Peyer's patch (tissue), 4 donors: ENCODE measurements around the gene ADORA2B. TPM values are rescaled to one million over a fixed set of nuclear protein-coding genes. Genes with fewer than 3 reads are reported as not detected.
A peak's percentile ranks its signal among the peaks of the same experiment; 100 is the strongest.

ENCODE experiments used
- DNase-seq, 3 donors: peaks; one replicate each; pipeline ENCODE4 v3.0.0-alpha.2; 2017 to 2019
- H3K27ac ChIP-seq, 4 donors: fragments of 200-600 bp; sonication (generic); one replicate each; pipeline ENCODE4 v1.5.1; 2016 to 2019
- H3K27me3 ChIP-seq, 2 donors: fragments of 200-600 bp; sonication (generic); one replicate each; pipeline ENCODE4 v1.5.1; 2019
- H3K36me3 ChIP-seq, 3 donors: fragments of 200-600 bp; sonication (generic); one replicate each; pipeline ENCODE4 v1.5.1; 2016 to 2019
- H3K4me1 ChIP-seq, 4 donors: fragments of 200-600 bp; sonication (generic); one replicate each; pipeline ENCODE4 v1.5.1; 2016 to 2019
- H3K4me3 ChIP-seq, 4 donors: fragments of 200-600 bp; sonication (generic); 1 replicate in 3 of 4; 2 replicates in 1 of 4; pipeline ENCODE4 v1.5.1; 2016 to 2019; ENCODE audit warnings: mild to moderate bottlenecking in 1 of 4
- H3K9me3 ChIP-seq, 4 donors: fragments of 200-600 bp; sonication (generic); one replicate each; pipeline ENCODE4 v1.5.1; 2016 to 2019; ENCODE audit warnings: mild to moderate bottlenecking in 1 of 4
- CTCF ChIP-seq, 6 experiments: fragments of 450-650 bp in 4 of 6; fragments of 200-600 bp in 2 of 6; sonication (generic) in 1 of 6; IDR thresholded peaks; one replicate each; pipeline ENCODE4 v1.5.1; 2017 to 2019; ENCODE audit warnings: antibody characterized with exemption in 6 of 6, mild to moderate bottlenecking in 3 of 6, moderate library complexity in 1 of 6
- POLR2A ChIP-seq, 2 donors: fragments of 450-650 bp; IDR thresholded peaks; one replicate each; pipeline ENCODE4 v1.5.1; 2017; ENCODE audit warnings: antibody characterized with exemption in 2 of 2, mild to moderate bottlenecking in 2 of 2, moderate library complexity in 2 of 2
- total RNA-seq, 4 donors: library from RNA; depleted of rRNA; stranded (reverse); fragments of >200 nt; gene quantifications; one replicate each; pipeline ENCODE4 v1.1.0, GENCODE V29; 2016

ADORA2B gene
- total RNA-seq, 4 donors from 2014 or later: 7.2 to 16.5 (median 11.6) TPM

- Histone ChIP-seq H3K27ac (no peak overlapping the region), H3K4me1 (peaks cover 4 to 35% (median 16%) of the 10 kb centered on the region in 4 donors), H3K9me3 (no peaks in the 10 kb centered on the region), H3K36me3 (no peaks in the 10 kb centered on the region), H3K4me3 (peak overlapping the region; percentile 36 to 60 (median 54)), H3K27me3 (no peaks in the 10 kb centered on the region)
- no peak for TF ChIP-seq CTCF (IDR thresholded peaks at IDR 0.05)
- TF ChIP-seq POLR2A (IDR thresholded peaks at IDR 0.05): no peak
- no peak for DNase-seq
Observed at GRCh38 chr17:15943971-15944758, 765 bp upstream of the ADORA2B start.

- no peaks in the 10 kb centered on the region for H3K36me3 ChIP-seq
- H3K27ac ChIP-seq: peak overlapping the region in 3 of 4 donors; percentile 3 to 26 (median 17)
- peak overlapping the region; percentile 36 to 60 (median 54) for H3K4me3 ChIP-seq
- H3K4me1 ChIP-seq: peaks cover 4 to 35% (median 16%) of the 10 kb centered on the region in 4 donors
- peak in 1 of 3 donors; percentile 64 for DNase-seq
- no peaks in the 10 kb centered on the region for H3K9me3 ChIP-seq
- TF ChIP-seq CTCF (IDR thresholded peaks at IDR 0.05) (no peak), POLR2A (IDR thresholded peaks at IDR 0.05) (no peak)
- no peaks in the 10 kb centered on the region for H3K27me3 ChIP-seq
Observed at GRCh38 chr17:15945527-15946191, 729 bp downstream of the ADORA2B start.

- peak in 1 of 3 donors; percentile 54 for DNase-seq
- no peaks in the 10 kb centered on the region for H3K36me3 ChIP-seq
- peaks cover 4 to 35% (median 16%) of the 10 kb centered on the region in 4 donors for H3K4me1 ChIP-seq
- peak overlapping the region in 1 of 4 donors; percentile 60 for H3K4me3 ChIP-seq
- H3K27me3 ChIP-seq: no peaks in the 10 kb centered on the region
- TF ChIP-seq CTCF (IDR thresholded peaks at IDR 0.05) (no peak), POLR2A (IDR thresholded peaks at IDR 0.05) (no peak)
- peak overlapping the region in 3 of 4 donors; percentile 43 to 81 (median 74) for H3K27ac ChIP-seq
- H3K9me3 ChIP-seq: no peaks in the 10 kb centered on the region
Observed at GRCh38 chr17:15946611-15947120, 1.7 kb downstream of the ADORA2B start.

- H3K36me3 ChIP-seq: no peaks in the 10 kb centered on the region
- H3K27ac ChIP-seq: peak overlapping the region in 3 of 4 donors; percentile 43 to 81 (median 74)
- no peaks in the 10 kb centered on the region for H3K9me3 ChIP-seq
- no peak overlapping the region for H3K4me3 ChIP-seq
- no peak for TF ChIP-seq CTCF (IDR thresholded peaks at IDR 0.05)
- peak; percentile 9 to 13 for TF ChIP-seq POLR2A (IDR thresholded peaks at IDR 0.05)
- H3K27me3 ChIP-seq: no peaks in the 10 kb centered on the region
- peak in 1 of 3 donors; percentile 59 for DNase-seq
- H3K4me1 ChIP-seq: peaks cover 4 to 35% (median 16%) of the 10 kb centered on the region in 4 donors
Observed at GRCh38 chr17:15947271-15947670, 2.3 kb downstream of the ADORA2B start.

- no peak for TF ChIP-seq CTCF (IDR thresholded peaks at IDR 0.05)
- no peak for TF ChIP-seq POLR2A (IDR thresholded peaks at IDR 0.05)
- no peak overlapping the region for H3K4me3 ChIP-seq
Observed at GRCh38 chr17:15947976-15948752, 3.2 kb downstream of the ADORA2B start.

More at GRCh38 chr17:15947976-15948752, 3.2 kb downstream of the ADORA2B start:
- Histone ChIP-seq H3K4me1 (peaks cover 4 to 35% (median 16%) of the 10 kb centered on the region in 4 donors), H3K27ac (peak overlapping the region in 3 of 4 donors; percentile 43 to 81 (median 74)), H3K27me3 (no peaks in the 10 kb centered on the region), H3K9me3 (no peaks in the 10 kb centered on the region), H3K36me3 (no peaks in the 10 kb centered on the region)
- DNase-seq: peak in 1 of 3 donors; percentile 68
